Right lobe of liver (tissue), 4 donors: ENCODE results near the gene MEF2C.

ENCODE experiments used
- POLR2A ChIP-seq: fragments of 450-650 bp; IDR thresholded peaks from one replicate; pipeline ENCODE4 v1.6.1; 2017; ENCODE audit warnings: antibody characterized with exemption, mild to moderate bottlenecking
- TF ChIP-seq, protein P1 (sequence below), 4 donors: fragments of 200-600 bp in 3 of 4; fragments of 450-650 bp in 1 of 4; IDR thresholded peaks; one replicate each; pipeline versions ENCODE4 v1.5.1 to v1.8.0; 2016 to 2022; ENCODE audit warnings: antibody characterized with exemption in 4 of 4, mild to moderate bottlenecking in 2 of 4
- donor health status: DM: no; HTN: no; CAD: no.
- donor health status: DM: no; HTN: no; CAD: no.
- donor health status: DM: no; HTN: yes; CAD: no.

DNA sequence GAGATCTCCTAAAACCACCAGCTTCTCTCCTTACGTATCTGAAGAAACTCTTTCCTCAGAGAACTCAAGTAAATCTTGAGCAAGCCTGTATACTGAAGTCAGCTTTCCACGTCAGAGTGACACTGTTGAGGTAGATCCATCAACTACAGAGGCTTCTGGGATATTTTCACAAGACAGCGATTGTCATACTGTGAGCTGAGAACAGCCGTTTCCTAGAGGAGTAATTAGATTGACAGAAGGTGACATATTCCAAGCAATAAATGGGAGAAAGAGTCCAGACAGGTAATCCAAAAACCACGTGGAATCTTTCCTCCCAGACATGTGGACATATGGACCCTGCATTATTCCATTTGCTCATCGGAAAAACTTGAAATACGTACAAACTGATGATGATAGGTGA, 117.2 kb downstream of the MEF2C start:
- TF ChIP-seq, protein P1, sequence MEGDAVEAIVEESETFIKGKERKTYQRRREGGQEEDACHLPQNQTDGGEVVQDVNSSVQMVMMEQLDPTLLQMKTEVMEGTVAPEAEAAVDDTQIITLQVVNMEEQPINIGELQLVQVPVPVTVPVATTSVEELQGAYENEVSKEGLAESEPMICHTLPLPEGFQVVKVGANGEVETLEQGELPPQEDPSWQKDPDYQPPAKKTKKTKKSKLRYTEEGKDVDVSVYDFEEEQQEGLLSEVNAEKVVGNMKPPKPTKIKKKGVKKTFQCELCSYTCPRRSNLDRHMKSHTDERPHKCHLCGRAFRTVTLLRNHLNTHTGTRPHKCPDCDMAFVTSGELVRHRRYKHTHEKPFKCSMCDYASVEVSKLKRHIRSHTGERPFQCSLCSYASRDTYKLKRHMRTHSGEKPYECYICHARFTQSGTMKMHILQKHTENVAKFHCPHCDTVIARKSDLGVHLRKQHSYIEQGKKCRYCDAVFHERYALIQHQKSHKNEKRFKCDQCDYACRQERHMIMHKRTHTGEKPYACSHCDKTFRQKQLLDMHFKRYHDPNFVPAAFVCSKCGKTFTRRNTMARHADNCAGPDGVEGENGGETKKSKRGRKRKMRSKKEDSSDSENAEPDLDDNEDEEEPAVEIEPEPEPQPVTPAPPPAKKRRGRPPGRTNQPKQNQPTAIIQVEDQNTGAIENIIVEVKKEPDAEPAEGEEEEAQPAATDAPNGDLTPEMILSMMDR (IDR thresholded peaks at IDR 0.05): no peak
- TF ChIP-seq POLR2A: no peak
